Measurements from ENCODE around the gene DNAJC4.

The DNAJC4 gene

GRCh38 chr11:64208796-64209562, 21.4 kb upstream of the DNAJC4 start:
- no peak for DNase-seq

DNA sequence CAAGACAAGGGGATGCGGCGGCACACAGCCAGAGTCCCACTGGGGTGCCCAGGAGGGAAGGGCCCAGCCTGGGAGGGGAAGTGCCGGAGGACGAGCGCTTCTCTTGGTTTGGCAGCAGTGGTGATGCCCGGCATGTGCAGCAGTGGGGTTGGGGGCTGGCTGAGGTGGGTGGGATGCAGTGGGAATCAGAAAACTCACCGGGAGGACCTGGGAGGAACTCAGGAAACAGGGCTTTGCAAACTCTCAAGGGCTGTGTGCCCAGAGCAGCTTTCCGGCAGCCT, 20.8 kb upstream of the DNAJC4 start:
- no peak for DNase-seq

- DNase-seq = no peak
Observed at GRCh38 chr11:64210301-64211020, 19.9 kb upstream of the DNAJC4 start.

DNA sequence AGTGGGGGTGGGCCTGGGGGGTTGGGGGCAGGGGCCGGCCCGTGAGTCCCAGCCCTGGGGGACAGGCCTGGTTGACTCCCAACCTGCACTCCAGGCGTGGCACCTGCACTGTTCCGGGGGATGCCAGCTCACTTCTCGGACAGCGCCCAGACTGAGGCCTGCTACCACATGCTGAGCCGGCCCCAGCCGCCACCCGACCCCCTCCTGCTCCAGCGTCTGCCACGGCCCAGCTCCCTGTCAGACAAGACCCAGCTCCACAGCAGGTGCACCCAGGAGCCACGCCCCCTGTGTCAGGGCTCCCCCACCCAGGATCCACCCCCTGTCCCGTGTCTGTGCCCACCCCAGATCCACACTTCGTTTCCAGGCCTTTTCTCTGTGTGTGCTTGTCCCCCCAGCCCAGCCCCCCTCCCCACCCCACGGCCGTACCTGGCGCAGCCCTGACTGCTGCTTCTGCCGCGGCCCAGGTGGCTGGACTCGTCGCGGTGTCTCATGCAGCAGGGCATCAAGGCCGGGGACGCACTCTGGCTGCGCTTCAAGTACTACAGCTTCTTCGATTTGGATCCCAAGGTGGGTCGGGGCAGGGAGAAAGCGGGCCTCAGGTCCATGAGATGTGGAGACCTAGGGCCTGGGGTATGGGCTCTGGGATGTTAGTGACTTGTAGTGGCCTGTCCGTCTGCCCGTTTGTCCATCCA, 19.0 kb upstream of the DNAJC4 start:
- no peak for DNase-seq

DNA sequence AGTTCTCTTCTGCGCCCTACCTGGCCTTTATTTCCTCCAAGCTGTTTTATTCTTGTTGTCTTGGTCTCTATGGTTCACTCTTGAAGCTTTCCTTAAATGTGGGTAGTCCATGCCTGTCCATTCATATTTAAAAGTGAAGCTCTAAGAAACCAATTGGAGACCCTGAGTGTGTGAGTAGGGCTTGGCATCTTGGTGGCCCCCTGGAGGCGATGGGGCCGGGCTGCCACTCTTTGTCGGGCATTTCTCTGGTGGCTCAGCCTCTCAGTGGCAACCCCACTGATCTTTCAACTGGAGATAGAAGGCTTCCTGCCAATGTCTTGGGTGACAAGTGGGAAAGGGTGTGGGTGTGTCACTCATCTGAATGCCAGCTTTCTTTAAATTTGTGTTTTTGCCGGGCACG, 13.5 kb upstream of the DNAJC4 start:
- no peak for DNase-seq

- no peak for DNase-seq
Observed at GRCh38 chr11:64218628-64219353, 11.6 kb upstream of the DNAJC4 start.

DNA sequence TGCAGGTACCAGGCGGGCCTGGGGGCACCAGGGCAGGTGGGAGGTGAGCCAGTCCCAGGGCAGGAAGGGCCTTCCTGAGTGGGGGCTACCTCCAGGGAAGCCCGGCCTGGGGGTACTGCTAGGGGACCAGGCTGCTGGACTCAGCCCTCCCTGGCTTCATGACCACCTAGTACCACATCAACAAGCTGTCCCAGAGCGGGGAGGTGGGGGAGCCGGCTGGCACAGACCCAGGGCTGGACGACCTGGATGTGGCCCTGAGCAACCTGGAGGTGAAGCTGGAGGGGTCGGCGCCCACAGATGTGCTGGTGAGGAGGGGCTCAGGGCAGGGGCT, 11.0 kb upstream of the DNAJC4 start:
- no peak for DNase-seq

GRCh38 chr11:64219755-64220154, 10.6 kb upstream of the DNAJC4 start:
- no peak for DNase-seq

DNA sequence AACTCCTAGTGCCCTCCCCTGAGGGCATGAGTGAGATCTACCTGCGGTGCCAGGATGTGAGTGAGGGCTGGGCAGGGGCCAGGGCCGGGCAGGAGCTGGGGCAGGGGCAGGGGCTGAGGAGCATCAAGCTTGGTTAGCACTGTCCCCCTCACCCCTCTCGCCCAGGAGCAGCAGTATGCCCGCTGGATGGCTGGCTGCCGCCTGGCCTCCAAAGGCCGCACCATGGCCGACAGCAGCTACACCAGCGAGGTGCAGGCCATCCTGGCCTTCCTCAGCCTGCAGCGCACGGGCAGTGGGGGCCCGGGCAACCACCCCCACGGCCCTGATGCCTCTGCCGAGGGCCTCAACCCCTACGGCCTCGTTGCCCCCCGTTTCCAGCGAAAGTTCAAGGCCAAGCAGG, 10.1 kb upstream of the DNAJC4 start:
- DNase-seq = no peak

GRCh38 chr11:64220798-64221197, 9.6 kb upstream of the DNAJC4 start:
- DNase-seq = no peak

DNA sequence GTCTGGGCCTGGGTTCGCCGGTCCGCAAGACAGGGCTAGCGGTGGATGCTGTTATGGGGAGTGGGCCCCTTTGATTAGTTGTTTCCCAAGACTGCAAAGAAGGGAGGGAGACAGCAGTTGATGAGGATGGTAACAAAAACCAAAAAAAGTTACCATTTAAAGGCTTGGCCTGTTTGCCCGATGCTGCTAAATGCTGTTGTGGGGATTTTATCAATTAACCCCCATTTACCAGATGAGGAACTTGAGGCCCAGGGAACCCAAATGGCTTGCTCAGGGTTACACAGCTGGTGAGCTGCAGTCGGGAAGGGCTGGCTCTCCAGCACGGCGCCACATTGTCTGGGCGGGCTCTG, 7.7 kb upstream of the DNAJC4 start:
- DNase-seq = no peak

DNA sequence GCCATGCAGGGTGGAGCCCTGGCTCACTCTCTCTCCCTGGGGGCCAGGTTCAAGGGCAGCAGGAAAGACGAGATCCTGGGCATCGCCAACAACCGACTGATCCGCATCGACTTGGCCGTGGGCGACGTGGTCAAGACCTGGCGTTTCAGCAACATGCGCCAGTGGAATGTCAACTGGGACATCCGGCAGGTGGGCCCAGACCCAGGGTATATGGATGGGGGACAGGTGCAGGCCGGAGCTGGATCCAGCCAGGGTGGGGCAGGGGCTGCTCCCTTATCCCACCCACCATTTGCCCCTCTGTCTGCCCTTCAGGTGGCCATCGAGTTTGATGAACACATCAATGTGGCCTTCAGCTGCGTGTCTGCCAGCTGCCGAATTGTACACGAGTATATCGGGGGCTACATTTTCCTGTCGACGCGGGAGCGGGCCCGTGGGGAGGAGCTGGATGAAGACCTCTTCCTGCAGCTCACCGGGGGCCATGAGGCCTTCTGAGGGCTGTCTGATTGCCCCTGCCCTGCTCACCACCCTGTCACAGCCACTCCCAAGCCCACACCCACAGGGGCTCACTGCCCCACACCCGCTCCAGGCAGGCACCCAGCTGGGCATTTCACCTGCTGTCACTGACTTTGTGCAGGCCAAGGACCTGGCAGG, 7.2 kb upstream of the DNAJC4 start:
- DNase-seq = no peak

DNA sequence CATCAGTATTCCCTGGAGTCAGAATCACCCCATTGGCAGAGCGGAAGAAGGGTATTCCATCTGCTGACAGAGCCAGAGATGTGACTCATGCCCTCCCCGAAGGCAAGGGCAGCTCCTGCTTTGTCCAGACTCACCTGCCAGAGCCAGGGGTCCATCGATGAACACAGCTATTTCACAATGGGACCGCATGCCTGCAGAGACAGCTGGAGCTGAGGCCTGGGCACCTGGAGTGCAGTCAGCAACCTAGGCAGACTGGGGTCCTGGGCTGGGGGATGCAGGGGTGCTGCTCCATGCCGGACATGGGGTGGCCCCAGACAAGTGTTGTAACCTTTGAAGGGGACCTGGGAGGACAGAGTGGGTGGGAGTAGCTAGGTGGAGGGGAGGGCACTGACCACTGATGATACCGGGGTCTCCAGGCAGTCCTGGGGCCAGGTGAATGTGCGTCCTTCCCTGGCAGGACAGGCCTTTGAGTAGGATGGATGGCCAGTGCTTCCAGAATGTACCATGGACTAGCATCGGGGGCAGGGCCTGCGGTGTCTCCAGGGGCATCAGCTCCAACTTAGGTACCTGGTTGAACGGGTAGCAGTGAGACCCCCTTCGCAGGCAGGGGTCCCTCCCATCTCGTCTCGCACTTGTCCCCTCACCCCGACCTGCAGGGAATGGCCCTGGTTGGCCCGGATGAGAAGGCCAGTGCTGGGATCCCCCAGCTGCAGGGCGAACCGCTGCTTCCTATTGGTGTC, 6.0 kb upstream of the DNAJC4 start:
- DNase-seq = no peak

DNA sequence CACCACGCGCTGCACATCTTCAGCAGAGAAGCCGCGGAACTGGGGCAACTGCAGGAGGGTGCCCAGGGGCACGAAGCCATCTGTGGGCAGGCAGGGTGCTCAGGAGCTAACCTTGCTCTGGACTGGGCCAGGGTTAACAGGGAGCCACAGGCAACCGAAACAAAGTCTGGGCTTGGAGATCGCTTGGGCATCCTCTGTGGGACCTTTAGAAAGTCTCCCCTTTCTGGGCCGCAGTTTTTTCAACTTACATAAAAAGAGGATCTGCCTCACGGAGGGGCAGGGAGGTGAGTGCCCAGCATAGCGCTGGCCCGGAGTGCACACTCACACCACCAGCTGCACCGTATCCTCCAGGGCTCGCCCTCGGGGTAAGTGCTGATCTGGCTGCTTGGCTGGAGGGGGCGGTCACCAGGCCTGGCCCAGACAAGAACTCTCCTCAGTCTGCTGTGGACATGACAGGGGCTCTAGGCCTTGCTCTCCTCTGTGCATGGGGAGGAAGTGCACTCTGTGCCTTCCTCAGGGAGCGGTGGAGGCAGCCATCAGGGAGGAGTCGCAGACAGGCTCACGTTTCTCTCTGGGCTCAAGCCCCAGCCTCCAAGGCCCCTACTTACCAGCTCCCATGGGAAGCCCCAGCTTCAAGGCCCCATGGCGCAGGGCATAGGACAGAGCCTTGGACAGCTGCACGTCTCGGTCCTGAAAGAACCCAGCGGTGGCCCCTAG, 5.3 kb upstream of the DNAJC4 start:
- no peak for DNase-seq

DNA sequence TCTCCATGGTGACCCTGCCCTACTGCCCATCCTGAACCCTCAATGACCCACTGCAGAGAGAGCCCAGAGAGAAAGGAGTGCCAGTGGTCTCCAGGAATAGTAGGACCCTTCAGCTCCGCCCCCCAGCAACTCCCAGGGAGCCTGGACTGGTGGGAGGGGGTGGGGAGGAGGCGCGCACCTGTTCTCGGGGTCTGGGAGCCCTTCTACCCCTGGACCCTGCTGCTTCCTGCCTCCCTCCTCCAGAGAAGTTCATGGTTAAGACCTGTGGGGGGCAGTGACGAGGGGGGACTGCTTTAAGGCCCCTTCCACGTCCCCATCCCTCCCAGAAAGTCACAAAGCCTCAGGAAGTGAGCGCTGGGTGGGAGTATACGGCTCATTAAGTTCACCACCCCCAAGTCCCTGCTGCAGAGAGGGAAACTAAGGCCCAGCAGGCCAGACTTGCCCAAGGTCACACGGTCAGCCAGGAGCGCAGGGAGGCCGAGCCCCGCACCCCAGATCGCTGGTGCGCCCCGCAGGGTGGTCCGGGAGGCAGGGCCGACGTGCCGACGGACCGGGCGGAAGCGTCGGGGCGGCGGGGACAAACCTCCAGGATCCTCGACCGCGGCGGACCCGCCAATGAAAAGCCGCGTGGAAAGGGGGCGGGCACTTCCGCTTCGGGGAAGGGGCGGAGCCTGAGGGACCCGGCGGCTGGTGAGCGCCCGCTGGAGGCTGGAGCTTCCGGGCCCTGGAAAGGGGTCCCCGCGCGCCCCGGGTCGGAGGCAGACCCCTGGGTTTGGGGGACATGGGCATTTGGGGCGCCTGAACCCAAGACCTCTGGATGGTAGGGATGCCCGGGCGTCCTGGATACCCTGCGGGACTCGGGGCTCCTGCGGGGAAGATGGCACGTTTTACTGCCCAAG, 4.5 kb upstream of the DNAJC4 start, which contains the start of the genes NUDT22 and TRPT1:
Gene NUDT22, plus strand, starts transcription at position 667 of the 899 bp plus-strand sequence. CDS start 379 bp downstream, outside the sequence.
Gene TRPT1, minus strand, starts transcription at position 579 of the 899 bp plus-strand sequence. Its CDS starts 326 bp downstream, at position 253.
- peak; percentile 74 for DNase-seq

- DNase-seq = no peak
Observed at GRCh38 chr11:64226507-64227051, 3.8 kb upstream of the DNAJC4 start.

DNA sequence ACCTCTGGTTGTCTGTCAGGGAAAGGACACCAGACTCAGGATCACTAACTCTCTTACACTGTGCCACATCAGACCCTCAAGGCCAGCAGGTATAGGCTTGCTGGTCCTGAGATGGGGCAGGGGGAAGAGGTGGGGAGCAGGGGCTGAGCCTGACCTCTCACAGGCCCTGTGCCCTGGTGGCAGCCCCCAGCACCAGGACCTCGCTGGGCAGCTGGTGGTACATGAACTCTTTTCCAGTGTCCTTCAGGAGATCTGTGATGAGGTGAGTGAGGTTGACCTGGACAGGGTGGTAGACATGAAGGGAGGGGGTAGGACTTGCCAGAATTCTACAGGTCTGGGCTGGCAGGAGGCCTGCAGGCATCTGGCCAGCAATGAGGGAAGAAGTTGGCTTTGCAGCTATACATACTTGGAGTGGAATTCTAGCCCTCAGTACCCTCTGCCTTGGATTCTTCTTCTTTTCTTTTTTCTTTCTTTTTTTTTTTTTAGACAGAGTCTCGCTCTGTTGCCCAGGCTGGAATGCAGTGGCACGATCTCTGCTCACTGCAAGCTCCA, 2.9 kb upstream of the DNAJC4 start:
- DNase-seq = no peak

- no peak for DNase-seq
Observed at GRCh38 chr11:64229090-64229743, 1.1 kb upstream of the DNAJC4 start.

GRCh38 chr11:64229744-64230170, 591 bp upstream of the DNAJC4 start:
- DNase-seq = no peak

Data from NCI-H1048 (cell line).